Right renal pelvis (tissue), 4 donors: ENCODE data around the gene ABHD16A. TPM values are rescaled to one million over a fixed set of nuclear protein-coding genes. Genes with fewer than 3 reads are reported as not detected.
A peak's percentile ranks its signal among the peaks of the same experiment; 100 is the strongest.

Source experiments
- DNase-seq, 4 donors: peaks; one replicate each; pipeline ENCODE4 v3.0.0-alpha.2; 2013; ENCODE audit warnings: low read depth in 4 of 4, low spot score in 3 of 4, missing footprints in 1 of 4
- polyA plus RNA-seq, 4 donors: library from polyadenylated mRNA; unstranded; fragments of 120-200 nt; gene quantifications; one replicate each; pipeline ENCODE4 v1.2.1, GENCODE V29; 2013; ENCODE audit not compliant: insufficient read length in 4 of 4

ABHD16A gene
- polyA plus RNA-seq, 4 donors: 52.5 to 62.6 (median 52.9) TPM

DNA sequence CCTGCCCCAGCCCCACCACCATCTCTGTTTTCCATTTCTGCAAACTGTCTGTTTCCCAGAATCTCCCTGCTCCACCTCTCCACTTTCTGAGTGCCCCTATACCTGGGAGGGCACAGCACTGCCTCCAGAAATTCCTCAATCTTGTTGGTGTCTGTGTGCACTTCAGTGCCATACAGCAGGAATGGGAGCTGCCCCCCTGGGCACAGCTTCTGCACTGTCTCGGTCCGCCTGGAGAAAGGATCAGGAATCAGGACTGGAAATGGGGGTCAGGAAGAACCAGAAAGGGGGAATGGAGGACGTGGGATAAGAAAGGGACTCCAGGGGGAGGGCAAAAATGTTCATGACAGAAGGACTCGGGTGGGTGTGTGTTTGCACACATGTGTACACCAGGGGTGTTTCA, 30.6 kb upstream of the ABHD16A start:
- no peak for DNase-seq

GRCh38 chr6:31732029-31732428, 28.9 kb upstream of the ABHD16A start:
- DNase-seq: no peak

DNA sequence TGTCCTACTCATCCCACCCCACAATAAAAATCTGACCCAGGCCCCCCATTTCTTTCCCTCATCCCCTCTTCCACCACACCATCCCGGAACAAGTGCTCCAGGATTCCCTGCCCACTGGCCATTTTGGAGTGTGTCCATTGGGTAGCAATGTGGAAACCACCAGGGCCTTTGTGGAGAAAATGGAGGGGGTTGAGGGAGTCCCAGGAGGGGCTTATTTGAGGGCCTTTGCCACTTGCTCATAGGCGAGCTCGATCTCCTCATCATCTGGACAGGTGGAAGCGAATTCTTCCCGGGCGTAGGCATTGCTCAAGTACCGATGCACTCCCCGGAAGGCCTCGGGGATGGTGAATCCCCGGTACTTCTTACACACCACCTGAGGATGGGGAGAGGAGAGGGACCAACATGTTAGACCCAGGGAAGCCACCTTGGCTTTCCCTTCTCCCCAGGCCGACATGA, 27.5 kb upstream of the ABHD16A start:
- no peak for DNase-seq

- peak in 3 of 4 donors; percentile 85 to 88 (median 87) for DNase-seq
These were observed 27.0 kb upstream of the ABHD16A start for GRCh38 chr6:31729979-31730630.

DNA sequence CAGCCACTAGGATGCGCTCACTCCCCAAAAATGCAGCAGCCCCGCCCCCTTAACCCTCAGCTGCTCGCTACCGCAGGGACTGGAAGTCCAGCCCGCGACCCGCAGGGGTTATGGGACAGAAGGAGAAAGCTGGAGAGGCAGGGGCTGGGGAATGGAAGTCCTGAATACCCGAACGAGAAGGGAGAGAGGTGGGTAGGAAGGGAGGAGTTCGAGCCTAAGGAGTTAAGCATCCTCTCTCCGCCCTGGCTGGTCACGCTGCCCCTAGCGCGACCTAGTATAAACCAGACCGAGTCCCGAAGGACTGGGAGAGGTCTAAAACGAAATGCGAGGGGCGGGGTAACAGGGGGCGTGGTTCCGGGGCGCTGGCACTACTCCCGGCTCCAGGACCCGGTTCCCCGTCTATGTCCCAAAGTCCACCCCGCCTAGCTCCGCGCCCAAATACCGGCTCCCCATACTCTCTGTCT, 26.4 kb upstream of the ABHD16A start:
- DNase-seq: peak in 3 of 4 donors; percentile 87 to 91 (median 89)

DNA sequence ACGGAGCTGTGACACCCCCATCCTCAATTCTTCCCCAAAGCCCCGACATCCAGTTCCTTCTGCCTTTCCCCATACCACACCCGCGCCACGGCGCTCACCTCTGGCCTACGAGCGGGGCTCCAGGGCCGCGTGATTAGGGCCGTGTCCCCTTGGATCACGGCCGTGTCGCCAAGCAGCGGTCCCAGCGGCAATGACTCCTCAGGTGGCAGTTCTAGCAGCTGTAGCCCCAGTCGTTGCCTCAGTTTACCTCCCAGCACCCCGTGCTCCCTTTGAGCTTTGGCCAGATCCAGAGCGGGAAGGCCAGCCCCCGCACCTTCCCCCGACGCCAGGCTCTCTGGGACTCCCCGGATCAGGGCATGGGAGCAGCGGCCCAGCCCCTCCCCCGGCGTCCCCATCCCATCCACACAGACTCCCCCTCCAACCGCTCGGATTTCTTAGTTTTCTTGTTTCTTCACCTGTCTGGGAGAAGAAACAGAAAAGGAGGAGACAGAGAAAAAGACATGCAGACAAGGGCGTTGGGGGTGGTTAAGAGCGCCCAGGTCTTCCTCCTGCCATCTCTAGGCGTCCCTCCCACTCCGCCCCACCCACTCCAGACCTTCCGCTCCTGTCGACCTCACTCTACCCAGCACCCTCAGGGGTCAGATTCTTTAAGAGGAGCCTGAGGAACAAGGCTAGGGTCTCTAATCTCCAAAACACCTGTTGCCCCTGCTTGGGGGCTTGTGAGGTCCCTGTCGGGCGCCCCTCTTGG, 25.8 kb upstream of the ABHD16A start, which contains the start of gene DDAH2:
DDAH2 (minus strand) TSS at position 533 of the 748 bp plus-strand sequence; CDS start at position 395, 138 bp downstream.
- no peak for DNase-seq

GRCh38 chr6:31727717-31728671, 24.9 kb upstream of the ABHD16A start:
- no peak for DNase-seq

GRCh38 chr6:31727034-31727716, 24.1 kb upstream of the ABHD16A start:
- no peak for DNase-seq

- no peak for DNase-seq
These were observed 22.6 kb upstream of the ABHD16A start for GRCh38 chr6:31725502-31726350.

DNA sequence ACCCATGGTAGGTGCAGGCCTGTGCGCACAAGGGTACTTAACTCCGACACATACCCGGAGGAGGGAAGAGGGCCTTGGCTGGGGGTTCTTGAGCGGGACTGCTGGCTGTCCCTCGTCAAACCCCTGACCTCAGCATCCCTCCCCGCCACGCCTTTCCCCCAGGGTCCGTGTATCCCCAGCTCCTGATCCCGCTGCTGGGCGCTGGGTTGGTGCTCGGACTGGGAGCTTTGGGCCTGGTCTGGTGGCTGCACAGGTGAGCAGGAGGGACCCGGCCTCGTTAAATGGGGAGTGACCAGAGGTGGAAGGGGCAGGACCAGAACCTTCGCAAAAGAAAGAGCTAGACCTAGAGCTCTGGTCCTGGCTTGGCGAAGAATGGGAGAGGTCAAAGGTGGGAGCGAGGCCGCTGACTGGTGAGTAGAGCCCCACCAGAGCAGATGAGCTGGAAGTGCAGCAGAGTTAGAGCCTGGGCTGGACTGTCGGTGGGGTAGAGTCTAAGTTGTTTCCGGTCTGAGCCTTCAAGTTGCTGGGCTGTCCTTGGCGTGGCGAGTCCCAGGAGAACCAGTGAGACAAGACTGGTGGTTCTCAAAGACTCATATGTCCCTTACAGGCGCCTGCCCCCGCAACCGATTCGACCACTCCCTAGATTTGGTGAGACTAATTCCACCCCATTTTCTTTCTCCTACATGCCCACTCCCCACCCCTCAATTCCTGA, 21.0 kb upstream of the ABHD16A start:
- DNase-seq: no peak

DNA sequence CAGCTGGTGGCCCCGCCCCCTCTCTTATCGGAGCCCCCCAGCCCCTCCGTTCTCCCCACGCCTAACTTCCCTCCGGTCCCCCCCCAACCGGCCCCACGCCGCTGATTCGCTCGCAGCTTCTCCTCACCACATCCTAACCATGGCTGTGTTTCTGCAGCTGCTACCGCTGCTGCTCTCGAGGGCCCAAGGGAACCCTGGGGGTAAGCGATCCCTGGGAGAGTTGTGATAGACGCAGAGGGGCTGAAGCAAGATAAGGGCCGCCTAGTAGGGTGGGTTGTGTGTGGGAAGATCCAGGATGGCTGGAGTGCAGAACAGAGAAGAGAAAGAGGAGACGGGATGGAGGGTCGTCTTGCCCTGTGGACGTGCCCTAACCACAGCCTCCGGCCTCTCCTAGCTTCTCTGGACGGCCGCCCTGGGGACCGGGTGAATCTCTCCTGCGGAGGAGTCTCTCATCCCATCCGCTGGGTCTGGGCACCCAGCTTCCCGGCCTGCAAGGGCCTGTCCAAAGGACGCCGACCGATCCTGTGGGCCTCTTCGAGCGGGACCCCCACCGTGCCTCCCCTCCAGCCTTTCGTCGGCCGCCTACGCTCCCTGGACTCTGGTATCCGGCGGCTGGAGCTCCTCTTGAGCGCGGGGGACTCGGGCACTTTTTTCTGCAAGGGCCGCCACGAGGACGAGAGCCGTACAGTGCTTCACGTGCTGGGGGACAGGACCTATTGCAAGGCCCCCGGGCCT, 20.3 kb upstream of the ABHD16A start, which contains the start of gene MPIG6B:
MPIG6B (plus strand) TSS at position 129 of the 735 bp plus-strand sequence; CDS start at position 140, 11 bp downstream.
- DNase-seq: no peak

DNA sequence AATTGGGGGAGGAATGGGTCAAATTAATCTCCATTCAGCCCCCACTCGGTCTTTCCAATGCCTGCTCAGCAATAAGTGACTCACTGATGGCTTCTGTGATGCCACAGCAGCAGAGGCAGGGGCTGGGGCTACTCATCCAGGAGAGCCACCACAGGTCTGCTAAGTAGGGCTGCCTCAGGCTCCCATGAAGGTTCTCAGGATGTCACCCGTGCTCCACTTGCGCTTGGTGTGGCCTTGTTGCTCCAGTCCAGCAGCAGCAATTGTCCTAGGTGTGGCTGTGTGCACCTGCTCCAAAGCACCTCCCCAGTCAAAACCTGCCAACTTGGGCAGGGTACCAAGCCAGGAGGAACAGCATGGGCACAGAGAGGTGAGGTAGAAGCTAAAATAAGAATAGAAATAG, 19.0 kb upstream of the ABHD16A start:
- DNase-seq: no peak

GRCh38 chr6:31721351-31722020, 18.4 kb upstream of the ABHD16A start, which contains the start of gene LY6G6C:
TSS of gene LY6G6C (minus strand) at chr6:31721746. CDS start at chr6:31721679, 67 bp downstream.
- no peak for DNase-seq

DNA sequence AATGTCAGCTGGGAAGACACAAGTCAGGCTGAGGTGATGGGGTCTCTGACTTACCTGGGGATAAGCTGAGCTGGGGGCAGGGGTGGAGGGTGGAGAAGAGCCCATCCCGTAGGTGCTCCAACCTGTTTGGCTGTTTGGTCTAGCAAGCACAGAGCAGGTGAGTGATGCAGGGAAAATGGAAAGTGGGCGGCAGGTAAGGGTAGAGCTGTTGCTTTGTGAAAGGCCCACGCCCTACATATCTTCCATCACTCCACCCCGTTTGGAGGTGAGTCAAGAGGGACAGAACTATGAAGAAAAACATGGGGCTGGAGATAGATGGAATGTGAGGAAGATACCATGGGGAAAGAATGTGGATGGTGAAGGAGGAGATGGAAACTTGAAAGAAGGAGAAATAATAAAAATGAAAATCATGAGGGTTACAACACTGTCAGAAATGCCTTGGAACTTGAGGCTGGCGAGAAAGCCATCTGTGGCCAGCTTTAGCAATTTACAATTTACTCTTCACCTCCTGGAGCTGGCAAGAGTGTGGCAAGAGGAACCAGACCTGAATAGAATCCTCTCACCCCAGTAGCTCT, 17.2 kb upstream of the ABHD16A start:
- DNase-seq: no peak

- no peak for DNase-seq
These were observed 15.9 kb upstream of the ABHD16A start for GRCh38 chr6:31719001-31719400.

GRCh38 chr6:31718265-31718664, 15.1 kb upstream of the ABHD16A start:
- DNase-seq: no peak
